AG08395 (cell line): ENCODE measurements around the gene SLC35E2B.
"Not testable (repeated sequence)": the region's sequence is repeated elsewhere in the genome, so short reads cannot be mapped to it uniquely, and the experiment has no call there.

Experiments used
- DNase-seq: peaks from one replicate; pipeline ENCODE4 v3.0.0; 2012; ENCODE audit warnings: mixed read lengths, low spot score

Gene SLC35E2B

DNA sequence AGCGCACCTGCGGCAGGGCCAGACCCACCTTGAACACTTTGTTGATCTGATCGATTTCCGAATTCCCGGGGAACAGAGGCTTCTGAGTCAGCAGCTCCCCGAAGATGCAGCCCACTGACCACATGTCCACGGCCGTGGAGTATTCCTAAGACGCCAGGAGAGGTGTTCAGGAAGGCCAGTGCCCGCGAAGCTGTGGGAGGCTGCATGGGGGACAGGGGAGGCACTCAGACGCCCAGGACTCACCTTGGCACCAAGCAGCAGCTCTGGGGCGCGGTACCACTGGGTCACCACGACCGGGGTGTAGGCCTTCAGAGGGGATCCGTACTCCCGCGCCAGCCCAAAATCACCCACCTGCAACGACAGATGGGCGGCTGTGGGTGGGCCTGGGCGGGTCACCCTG, 11.2 kb upstream of the SLC35E2B start:
- no peak for DNase-seq

DNA sequence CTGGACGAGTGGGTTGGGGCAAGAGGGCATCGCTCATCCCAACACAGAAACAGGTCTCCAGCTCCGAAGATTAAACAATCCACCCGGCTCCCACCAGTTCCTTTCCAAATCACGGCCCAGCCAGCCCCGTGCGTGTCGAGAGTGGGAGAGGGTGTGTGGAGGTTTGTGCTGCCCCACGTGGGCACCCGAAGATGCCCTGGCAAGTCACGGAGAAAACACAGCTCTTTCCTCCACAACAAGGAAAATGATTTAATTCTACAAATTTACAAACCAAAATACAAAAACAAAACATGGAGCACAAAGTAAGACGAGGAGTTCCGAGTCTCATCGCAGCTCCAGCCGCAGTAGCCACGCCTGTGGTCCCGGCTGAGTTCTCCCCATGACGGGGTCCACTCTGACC, 9.9 kb upstream of the SLC35E2B start:
- DNase-seq: not testable (repeated sequence)

DNA sequence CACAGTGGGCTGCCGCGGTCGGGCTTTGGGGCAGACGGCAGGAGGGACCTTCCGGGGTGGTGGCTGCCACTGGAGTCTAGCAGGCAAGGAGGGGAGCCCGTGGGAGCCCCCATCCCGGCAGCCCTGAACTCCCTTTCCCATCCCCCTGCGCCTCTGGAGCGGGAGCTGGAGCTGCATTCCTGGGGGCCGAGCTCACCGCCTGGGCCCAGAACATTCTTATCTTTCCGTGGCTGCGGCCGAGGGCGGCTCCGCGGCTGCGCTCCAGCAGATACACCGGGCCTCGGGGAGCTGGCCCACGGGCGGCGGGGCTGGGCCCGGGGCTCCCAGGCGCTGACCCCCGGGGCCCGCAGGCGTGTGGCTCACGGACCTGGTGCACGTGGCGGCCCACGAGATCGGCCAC, 8.0 kb upstream of the SLC35E2B start:
- DNase-seq: not testable (repeated sequence)

- not testable (repeated sequence) for DNase-seq
Observed at GRCh38 chr1:1700067-1700466, 7.5 kb upstream of the SLC35E2B start.

DNA sequence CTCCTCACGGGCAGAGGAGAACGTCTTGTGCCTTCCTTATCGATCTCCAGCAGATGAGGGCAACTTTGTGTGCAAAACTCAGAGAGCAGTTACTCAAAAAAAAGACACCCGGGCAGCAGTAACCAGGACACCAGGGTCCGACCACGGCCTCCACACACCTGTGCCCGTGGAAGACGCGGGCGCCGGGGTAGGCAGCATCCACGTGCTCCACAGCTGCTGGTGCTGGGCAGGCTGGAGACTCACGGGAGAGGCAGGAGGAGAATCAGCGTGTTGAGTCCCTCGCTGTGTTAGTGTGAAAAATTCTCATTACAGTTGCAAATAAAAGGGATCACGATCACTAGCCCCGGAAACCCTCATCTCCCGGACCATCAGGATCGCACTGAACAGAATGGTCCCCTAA, 6.5 kb upstream of the SLC35E2B start:
- DNase-seq: not testable (repeated sequence)

DNA sequence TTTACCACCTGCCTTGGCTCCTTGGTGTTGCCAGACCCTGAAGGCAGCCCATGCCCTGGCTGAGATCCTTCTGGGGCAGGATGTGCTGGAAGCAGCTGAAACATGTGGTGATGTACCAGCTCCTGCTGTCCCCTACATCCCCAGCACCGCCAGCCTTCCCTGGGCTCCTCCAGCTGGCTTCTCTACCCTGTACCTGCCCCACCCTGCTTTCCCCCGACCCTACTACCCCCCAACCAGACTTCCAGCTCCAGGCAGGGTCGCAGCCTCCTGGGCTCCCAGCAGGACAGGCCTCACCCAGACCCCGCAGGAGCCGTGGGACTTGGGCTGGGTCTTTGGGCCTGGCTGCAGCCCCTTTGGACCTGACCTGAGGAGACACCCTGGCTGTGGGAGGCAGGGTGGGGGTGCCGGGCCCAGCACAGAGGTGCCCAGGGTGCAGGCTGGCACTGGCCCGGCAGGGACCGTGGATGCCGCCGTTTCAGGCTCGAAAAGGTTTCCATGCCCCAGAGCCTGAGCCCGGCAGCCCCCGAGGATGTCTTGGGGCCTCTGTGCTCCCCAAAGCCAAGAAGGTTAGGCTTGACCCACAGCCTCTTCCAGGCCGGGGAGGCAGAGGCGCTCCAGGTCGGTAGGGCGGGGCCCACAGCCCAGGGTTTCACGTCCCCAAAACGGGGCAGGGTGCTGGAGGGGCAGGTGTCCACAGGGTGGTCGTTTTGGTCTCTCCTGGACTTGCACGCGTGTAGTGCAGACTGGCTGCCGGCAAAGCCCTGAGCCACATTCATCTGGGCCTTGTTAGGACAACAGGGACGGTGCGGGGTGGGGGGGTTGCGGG, 5.0 kb upstream of the SLC35E2B start:
- not testable (repeated sequence) for DNase-seq

- not testable (repeated sequence) for DNase-seq
Observed at GRCh38 chr1:1696431-1697357, 4.1 kb upstream of the SLC35E2B start.

- DNase-seq: not testable (repeated sequence)
Observed at GRCh38 chr1:1692324-1692713, 276 bp downstream of the SLC35E2B start.

DNA sequence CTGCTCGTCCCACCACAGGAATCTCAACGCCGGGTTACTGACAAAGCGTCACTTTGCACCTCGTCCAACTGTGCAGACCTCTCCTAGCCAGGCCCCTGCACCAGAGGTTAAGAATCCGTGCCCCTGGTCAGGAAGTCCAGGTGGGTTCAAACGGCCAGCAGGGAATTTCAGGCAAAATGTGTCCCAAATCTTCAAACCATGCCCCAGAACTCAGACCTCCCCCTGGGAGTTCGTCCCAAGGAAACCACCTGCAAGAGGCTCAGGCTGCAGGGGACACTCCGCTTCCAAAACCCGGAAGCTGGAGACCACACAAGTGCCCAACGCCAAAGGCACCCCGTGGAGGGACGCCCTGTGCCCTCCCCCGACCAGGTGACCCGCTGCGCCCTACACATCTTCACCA, 1.2 kb downstream of the SLC35E2B start:
- not testable (repeated sequence) for DNase-seq

DNA sequence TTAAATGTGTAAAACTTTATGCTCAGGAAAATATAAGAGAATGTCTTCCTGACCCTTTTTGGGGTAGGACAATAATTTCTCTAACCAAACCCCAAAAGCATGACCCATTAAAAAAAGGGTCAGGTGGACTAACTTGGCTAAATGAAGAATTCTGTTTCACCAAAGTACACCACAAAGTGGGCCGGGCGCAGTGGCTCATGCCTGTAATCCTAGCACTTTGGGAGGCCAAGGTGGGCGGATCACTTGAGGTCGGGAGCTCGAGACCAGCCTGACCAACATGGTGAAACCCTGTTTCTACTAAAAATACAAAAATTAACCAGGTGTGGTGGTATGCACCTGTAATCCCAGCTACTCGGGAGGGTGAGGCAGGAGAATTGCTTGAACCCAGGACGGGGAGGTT, 3.1 kb downstream of the SLC35E2B start:
- not testable (repeated sequence) for DNase-seq

DNA sequence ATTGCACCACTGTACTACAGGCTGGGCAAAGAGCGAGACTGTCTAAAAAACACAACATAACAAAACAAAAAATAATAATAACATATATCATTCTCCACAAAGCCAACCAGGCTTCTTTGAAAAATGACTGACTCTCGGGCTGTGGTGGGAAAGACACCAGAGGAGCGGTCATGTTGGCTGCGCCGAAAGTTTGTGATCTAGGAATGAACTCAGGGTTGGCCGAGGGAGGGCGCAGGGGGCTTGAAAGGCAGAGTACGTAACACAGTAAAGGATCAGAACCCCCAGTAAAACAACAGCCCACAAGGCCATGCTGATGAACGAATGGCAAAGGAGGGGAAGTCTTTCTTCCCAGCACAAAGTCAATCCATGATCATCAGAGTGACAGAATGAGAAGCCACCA, 4.7 kb downstream of the SLC35E2B start:
- no peak for DNase-seq

- no peak for DNase-seq
Observed at GRCh38 chr1:1684031-1684681, 8.4 kb downstream of the SLC35E2B start.

DNA sequence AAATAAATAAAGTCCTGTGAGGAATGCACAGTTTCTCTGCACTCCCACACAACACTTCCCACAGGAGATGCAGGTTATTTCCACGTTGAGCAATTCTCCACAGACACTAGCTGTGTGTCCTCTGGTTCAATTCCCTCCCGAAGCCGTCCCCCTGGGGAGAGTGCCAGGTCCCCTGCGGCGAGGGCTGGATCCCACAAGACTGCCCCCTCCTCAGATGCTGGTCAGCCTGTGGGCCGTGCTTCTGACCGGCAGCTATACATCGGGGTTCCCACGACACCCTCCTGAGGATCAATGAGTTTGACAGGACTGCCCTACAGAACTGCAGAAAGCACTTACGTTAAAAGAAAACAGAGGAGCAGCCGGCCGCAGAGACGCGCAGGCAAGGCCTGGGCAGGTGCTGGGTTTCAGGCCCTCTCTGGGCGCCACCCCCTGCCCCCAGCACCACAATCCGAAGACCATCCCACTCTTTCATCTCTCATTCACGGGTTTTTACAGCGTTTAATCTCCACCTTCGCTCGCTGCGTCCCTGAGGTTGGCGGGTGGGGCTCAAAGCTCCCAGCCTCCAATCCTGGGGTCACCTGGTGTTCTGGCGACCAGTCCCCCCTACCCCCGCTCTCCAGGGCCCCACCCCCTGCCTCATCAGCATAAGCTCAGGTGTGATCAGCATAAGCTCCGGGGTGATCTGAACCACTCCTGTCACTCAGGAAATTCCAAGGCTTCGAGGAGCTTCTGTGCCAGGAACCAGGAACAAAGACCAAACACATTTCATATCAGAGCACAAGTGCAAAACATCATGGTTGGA, 9.3 kb downstream of the SLC35E2B start:
- no peak for DNase-seq

GRCh38 chr1:1680912-1681273, 11.7 kb downstream of the SLC35E2B start:
- DNase-seq: no peak

DNA sequence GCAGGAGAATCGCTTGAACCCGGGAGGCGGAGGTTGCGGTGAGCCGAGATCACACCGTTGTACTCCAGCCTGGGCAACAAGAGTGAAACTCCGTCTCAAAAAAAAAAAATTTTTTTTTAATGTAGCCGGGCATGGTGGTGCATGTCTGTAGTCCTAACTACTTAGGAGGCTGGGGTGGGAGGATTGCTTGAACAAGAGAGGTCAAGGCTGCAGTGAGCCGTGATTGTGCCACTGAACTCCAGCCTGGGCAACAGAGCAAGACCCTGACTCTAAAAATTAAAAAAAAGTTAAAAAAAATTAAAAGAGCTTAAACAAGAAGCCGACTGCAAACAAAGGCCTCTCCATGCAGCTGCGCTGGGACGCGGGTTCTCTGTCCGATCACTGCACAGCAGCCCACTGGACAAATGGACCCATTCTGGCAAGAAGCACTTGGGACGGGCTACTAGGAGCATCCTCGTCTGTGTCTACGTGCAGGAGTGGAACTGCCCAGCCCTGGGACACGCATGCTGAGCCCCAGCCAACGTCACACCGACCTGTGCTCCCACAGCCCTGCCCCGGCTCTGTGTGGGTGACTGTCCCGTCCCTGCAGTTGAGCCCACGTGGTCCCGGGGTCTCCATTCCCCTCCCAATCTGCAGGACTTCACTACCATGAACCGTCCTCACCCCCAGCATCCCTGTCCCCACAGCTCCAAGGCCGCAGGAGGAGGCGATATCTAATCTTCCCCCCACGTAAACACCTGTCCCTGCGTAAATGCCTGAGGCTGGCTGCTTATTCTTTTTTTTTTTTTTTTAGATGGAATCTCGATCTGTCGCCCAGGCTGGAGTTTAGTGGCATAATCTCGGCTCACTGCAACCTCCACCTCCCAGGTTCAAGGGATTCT, 12.3 kb downstream of the SLC35E2B start:
- no peak for DNase-seq

DNA sequence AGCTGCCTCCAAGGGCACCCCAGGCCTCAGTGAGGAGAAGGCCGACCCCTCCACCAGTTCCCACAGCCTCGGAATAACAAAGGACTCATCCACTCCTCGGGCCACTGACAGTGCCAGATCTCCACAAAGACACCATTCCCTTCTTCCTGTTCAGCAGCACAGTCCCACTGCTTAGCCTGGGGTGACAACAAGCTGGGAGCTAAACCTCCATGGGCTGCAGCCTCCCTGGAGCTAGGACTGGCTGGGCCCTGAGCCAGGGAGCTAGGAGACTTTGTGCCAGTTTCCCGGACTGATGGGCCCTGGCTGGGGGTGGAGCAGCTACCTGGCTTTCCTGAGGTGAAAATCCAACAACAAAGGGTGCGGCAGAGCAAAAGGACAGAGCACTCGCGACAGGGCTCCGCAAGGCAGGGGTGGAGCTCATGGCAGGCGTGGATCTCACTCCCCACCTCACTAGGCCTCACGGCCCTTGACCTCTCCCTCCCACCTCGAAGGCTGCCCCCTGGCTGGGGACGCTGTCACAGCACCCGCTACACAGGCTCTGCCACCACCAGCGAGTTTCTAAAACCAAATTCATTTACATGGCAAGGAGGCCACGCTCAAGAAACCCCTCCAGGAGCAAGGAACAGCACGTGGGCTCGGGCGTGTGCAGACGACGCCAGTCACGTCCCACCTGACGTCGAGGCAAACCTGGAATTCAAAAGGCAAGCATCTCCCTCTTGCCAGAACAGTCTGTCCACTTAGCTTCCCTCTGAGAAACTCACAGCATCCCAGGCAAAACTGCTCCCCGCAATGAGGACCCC, 13.8 kb downstream of the SLC35E2B start:
- DNase-seq: no peak

DNA sequence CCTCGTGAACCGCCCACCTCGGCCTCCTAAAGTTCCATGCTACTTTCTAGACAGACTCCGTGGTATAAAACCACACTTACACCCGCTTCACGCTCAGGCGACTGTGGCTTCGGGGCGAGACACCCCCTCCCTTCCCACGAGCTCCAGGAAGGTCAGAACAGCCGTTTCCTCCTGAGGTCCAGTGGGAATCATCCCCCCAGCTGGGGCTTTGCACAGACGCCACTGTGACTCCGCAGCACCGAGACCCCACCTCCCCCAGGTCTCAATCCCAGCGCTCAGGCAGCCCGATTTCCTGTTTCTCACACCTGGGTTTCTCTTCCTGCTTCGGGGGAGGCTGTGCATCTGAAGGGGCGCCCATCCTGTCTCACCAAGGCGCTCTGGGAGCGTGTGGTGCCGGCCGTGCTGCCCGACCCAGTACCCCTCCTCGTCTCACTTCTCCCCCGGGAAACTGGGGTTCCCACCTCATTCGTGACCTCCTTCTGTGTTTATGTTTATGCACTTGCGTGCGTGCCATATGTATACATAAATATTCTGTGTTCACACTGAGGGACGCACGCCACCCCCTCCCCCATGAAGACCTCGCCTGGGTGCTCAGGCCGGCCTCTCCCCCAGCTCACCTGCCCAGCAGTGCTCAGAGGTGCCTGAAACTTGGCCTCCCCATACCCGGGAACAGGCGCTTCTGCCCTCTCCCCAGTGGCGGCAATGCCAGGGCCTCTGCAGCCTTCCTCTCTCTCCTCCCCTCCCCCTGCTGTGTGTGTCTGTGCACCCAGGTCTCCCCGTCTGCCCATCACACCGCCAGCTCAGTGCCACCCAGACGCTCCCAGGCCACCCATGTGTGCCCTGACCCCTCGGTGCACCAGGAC, 14.6 kb downstream of the SLC35E2B start:
- DNase-seq: no peak

GRCh38 chr1:1676087-1676486, 16.5 kb downstream of the SLC35E2B start:
- not testable (repeated sequence) for DNase-seq

GRCh38 chr1:1675218-1675617, 17.4 kb downstream of the SLC35E2B start:
- DNase-seq: not testable (repeated sequence)
